Gastroesophageal sphincter (tissue), 4 donors: ENCODE results near the gene PRKRIP1. TPM values are rescaled to one million over a fixed set of nuclear protein-coding genes. Genes with fewer than 3 reads are reported as not detected.
"Not testable (repeated sequence)": the region's sequence is repeated elsewhere in the genome, so short reads cannot be mapped to it uniquely, and the experiment has no call there.

Source experiments
- ATAC-seq: fragments of 150-250 bp; one replicate; pipeline ENCODE4 v1.9.1; 2016; ENCODE audit warnings: mild to moderate bottlenecking, moderate library complexity
- H3K27ac ChIP-seq, 4 donors: fragments of 200-600 bp; sonication (generic) in 3 of 4; 1 replicate in 3 of 4; 2 replicates in 1 of 4; pipeline ENCODE4 v1.5.1; 2016 to 2019
- H3K27me3 ChIP-seq: fragments of 200-600 bp; sonication (generic); one replicate; pipeline ENCODE4 v1.5.1; 2019
- H3K36me3 ChIP-seq, 2 donors: fragments of 200-600 bp; sonication (generic); one replicate each; pipeline ENCODE4 v1.5.1; 2019; ENCODE audit warnings: control low read depth in 1 of 2
- H3K4me1 ChIP-seq, 3 donors: fragments of 200-600 bp; sonication (generic); 1 replicate in 2 of 3; 2 replicates in 1 of 3; pipeline ENCODE4 v1.5.1; 2016 to 2019; ENCODE audit warnings: control low read depth in 2 of 3
- H3K4me3 ChIP-seq, 2 donors: fragments of 200-600 bp; sonication (generic); one replicate each; pipeline ENCODE4 v1.5.1; 2019; ENCODE audit warnings: mild to moderate bottlenecking in 1 of 2, moderate library complexity in 1 of 2
- H3K9me3 ChIP-seq, 3 donors: fragments of 200-600 bp; sonication (generic); one replicate each; pipeline ENCODE4 v1.5.1; 2017 to 2019; ENCODE audit warnings: control low read depth in 2 of 3
- EP300 ChIP-seq: sonication (generic); formaldehyde crosslinking; IDR thresholded peaks from one replicate; pipeline ENCODE4 v1.6.1; 2017; ENCODE audit warnings: antibody characterized with exemption, mild to moderate bottlenecking
- POLR2A ChIP-seq, 2 donors: fragments of 450-650 bp; IDR thresholded peaks; one replicate each; pipeline ENCODE4 v1.6.1; 2017; ENCODE audit warnings: antibody characterized with exemption in 2 of 2, mild to moderate bottlenecking in 2 of 2, moderate library complexity in 1 of 2
- POLR2AphosphoS5 ChIP-seq: sonication (generic); formaldehyde crosslinking; IDR thresholded peaks from one replicate; pipeline ENCODE4 v1.6.1; 2017; ENCODE audit warnings: antibody characterized with exemption
- WGBS, 2 donors: methylation state at CpG; one replicate each; pipeline ENCODE4 v1.1.5; 2018; ENCODE audit warnings: low coverage in 1 of 2; 5-methylcytosine and 5-hydroxymethylcytosine counted together
- total RNA-seq, 4 donors: library from RNA; depleted of rRNA; stranded (reverse); fragments of >200 nt; gene quantifications; one replicate each; pipeline ENCODE4 v1.1.0, GENCODE V29; 2016
- TF ChIP-seq, protein P1 (sequence below), 4 experiments: fragments of 200-600 bp in 2 of 4; fragments of 450-650 bp in 2 of 4; sonication (generic) in 1 of 4; IDR thresholded peaks; one replicate each; pipeline ENCODE4 v1.5.1; 2017 to 2019; ENCODE audit warnings: antibody characterized with exemption in 4 of 4, mild to moderate bottlenecking in 2 of 4, moderate library complexity in 2 of 4

Gene PRKRIP1
- total RNA-seq, 4 donors from 2014 or later = 11.7 to 48.7 (median 24.4) TPM

DNA sequence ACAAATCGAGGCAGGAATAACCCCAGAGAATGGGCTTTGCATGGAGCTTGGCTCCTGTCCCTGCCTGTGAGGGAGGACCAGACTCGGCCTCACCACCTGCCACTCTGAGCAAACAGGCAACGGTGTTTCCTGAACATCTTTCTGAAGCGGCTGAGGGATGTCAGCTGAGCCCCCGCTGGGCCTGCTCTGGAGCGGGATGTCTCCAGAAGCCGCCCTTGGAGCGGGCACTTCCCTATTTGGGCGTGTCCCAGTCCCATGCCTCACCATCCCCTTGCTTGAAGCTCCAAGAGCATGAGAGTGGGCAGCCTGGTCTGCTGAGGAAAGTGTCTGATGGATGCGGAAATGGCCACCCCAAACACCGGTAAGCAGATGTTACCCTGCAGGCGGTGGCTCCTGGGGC lies 58.3 kb downstream of the PRKRIP1 start:
- WGBS, 2 donors = 75% methylated on average over 4 of the region's 12 CpGs; no CpG with 5 or more reads in 1 of the 2 donors
- Histone ChIP-seq H3K4me3 (no peak overlapping the region), H3K4me1 (no peaks in the 10 kb centered on the region), H3K9me3 (no peaks in the 10 kb centered on the region), H3K36me3 (peaks cover 0 to 50% of the 10 kb centered on the region in 2 donors), H3K27me3 (no peaks in the 10 kb centered on the region), H3K27ac (no peak overlapping the region)
- no peak for ATAC-seq
- no peak for TF ChIP-seq POLR2AphosphoS5

DNA sequence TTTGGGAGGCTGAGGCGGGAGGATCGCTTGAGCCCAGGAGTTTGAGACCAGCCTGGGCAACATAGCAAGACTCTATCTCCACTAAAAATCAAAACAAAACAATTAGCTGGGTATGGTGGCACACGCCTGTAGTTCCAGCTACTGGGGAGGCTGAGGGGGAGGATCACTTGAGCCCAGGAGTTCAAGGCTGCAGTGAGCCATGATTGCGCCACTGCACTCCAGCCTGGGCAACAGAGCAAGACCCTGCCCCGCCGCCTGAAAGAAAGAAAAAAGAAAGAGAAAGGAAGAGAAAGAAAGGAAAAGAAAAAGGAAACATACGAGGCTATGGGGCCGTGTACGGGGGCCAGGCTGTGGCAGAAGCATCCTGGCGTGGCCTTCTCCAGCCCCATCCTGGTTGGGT lies 58.8 kb downstream of the PRKRIP1 start:
- not testable (repeated sequence) for H3K27me3 ChIP-seq, H3K4me3 ChIP-seq, H3K27ac ChIP-seq, ATAC-seq, H3K9me3 ChIP-seq, H3K4me1 ChIP-seq
- WGBS, 2 donors = 94% methylated on average over 3 to 10 of the region's 10 CpGs
- peaks cover 0 to 54% of the 10 kb centered on the region in 2 donors for H3K36me3 ChIP-seq

DNA sequence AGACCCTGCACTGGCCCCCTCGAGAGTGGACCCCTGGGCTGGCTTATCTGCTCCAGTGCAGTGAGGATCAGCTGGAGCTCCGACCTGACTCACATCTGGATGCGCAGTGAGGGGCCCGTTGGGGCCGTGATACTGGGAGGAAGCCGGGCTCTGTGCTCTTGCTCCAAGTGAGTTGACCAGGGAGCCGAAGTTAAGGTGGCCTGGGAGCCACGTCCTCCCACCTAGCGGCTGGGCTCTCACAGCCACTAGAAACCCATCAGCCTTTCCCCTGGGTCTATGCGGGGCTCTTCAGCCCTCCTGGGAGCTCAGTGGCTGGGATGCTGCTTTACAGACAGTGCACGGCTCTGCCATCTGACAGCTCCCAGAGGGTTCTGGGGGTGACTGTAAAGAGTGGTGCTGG lies 59.4 kb downstream of the PRKRIP1 start:
- no peak for ATAC-seq

DNA sequence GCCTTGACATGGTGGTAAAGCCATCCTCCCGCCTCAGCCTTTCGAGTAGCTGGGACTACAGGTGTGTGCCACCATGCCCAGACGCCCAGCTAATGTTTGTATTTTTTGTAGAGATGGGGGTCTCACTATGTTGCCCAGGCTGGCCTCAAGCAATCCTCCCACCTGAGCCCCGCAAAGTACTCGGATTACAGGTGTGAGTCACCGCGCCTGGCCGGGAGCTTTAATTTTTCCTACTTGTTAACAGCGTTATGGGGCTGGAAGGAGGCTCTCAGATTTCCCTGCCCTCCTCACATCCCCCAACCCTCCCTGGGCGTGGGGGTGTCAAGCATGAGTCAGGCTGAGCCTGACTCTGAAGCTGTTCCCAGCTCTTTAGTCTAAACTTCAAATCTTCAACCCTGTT lies 60.2 kb downstream of the PRKRIP1 start:
- no peaks in the 10 kb centered on the region for H3K9me3 ChIP-seq
- WGBS, 2 donors = 80 to 84% methylated on average over 1 to 10 of the region's 10 CpGs
- ATAC-seq = no peak
- no peaks in the 10 kb centered on the region for H3K4me1 ChIP-seq
- peaks cover 0 to 62% of the 10 kb centered on the region in 2 donors for H3K36me3 ChIP-seq
- no peak overlapping the region for H3K4me3 ChIP-seq
- H3K27me3 ChIP-seq = no peaks in the 10 kb centered on the region
- no peak for TF ChIP-seq POLR2AphosphoS5
- no peak for TF ChIP-seq POLR2A (IDR thresholded peaks at IDR 0.05)
- TF ChIP-seq, protein P1, sequence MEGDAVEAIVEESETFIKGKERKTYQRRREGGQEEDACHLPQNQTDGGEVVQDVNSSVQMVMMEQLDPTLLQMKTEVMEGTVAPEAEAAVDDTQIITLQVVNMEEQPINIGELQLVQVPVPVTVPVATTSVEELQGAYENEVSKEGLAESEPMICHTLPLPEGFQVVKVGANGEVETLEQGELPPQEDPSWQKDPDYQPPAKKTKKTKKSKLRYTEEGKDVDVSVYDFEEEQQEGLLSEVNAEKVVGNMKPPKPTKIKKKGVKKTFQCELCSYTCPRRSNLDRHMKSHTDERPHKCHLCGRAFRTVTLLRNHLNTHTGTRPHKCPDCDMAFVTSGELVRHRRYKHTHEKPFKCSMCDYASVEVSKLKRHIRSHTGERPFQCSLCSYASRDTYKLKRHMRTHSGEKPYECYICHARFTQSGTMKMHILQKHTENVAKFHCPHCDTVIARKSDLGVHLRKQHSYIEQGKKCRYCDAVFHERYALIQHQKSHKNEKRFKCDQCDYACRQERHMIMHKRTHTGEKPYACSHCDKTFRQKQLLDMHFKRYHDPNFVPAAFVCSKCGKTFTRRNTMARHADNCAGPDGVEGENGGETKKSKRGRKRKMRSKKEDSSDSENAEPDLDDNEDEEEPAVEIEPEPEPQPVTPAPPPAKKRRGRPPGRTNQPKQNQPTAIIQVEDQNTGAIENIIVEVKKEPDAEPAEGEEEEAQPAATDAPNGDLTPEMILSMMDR (IDR thresholded peaks at IDR 0.05) = no peak
- TF ChIP-seq EP300 = no peak
- no peak overlapping the region for H3K27ac ChIP-seq

More for the DNA sequence above, 59.4 kb downstream of the PRKRIP1 start:
- Histone ChIP-seq H3K4me3 (no peak overlapping the region), H3K4me1 (no peaks in the 10 kb centered on the region), H3K27ac (no peak overlapping the region), H3K27me3 (no peaks in the 10 kb centered on the region), H3K9me3 (no peaks in the 10 kb centered on the region), H3K36me3 (peaks cover 0 to 60% of the 10 kb centered on the region in 2 donors)
- TF ChIP-seq, protein P1 (IDR thresholded peaks at IDR 0.05) = no peak
- 100% methylated on average over 1 of the region's 11 CpGs; no CpG with 5 or more reads in 1 of the 2 donors for WGBS, 2 donors

DNA sequence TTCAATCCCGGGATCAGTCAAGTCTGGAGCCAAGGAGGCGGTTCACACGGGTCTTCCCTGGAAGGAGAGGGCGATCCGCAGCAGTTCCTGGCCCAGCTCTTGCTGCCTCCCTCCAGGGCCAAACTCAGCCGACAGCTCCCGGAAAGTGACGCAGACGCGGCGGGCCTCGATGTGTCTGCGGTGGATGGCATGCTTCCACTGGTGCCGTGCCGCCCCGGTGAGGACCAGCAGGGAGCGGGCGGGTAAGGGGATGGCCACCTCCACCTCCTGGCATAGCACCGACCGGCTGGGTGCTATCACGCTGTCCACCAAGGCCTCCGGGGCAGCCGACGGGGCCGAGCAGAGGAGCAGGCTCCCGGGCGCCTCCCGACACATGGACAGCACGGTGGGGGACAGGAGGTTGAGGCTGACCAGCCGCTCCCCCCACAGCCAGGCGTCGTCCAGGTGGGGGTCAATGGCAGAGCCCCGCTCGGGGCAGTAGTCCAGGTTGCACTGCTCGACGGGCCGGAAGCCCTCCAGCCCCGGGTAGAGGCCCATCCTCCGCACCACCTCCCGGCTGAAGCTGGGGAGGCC lies 61.3 kb downstream of the PRKRIP1 start:
- 80% methylated on average over 3 of the region's 40 CpGs; no CpG with 5 or more reads in 1 of the 2 donors for WGBS, 2 donors
- Histone ChIP-seq H3K9me3 (no peaks in the 10 kb centered on the region), H3K4me3 (no peak overlapping the region), H3K4me1 (peaks cover 0 to 7% (median 0%) of the 10 kb centered on the region in 3 donors), H3K36me3 (peaks cover 0 to 62% of the 10 kb centered on the region in 2 donors), H3K27me3 (no peaks in the 10 kb centered on the region), H3K27ac (no peak overlapping the region)
- no peak for TF ChIP-seq EP300
- TF ChIP-seq, protein P1 (IDR thresholded peaks at IDR 0.05) = no peak
- TF ChIP-seq POLR2AphosphoS5 = no peak
- no peak for TF ChIP-seq POLR2A (IDR thresholded peaks at IDR 0.05)
- no peak for ATAC-seq

DNA sequence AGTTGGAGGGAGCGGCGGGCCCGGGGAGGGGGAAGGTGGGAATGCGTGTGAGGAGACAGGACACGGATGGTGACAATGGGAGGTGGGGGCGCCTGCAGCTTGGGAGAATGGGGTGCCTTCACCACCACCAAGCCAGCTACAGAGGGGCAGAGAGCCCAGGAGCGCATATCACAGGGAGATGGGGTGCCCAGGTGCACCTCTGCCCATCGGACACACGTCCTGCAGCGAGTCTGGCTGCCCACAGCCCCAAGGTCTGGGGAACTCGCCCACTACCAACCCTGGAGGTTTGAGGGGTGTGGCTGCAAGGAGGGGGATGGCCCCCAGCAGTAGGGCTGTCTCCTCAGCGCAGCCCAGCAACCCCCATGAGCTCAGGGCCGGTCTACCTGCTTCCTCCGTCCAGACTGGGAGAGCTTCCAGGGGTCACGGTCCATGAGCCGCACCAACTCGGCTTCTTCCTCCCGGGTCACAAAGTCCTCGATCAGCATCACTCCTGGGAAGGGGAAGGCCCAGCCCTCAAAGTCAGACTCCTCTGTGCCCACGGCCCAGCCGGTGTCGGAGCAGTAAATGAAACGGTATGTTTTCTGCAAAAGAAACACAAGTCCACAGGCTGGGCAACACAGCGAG lies 63.2 kb downstream of the PRKRIP1 start:
- H3K27ac ChIP-seq = no peak overlapping the region
- peaks cover 0 to 62% of the 10 kb centered on the region in 2 donors for H3K36me3 ChIP-seq
- TF ChIP-seq POLR2A (IDR thresholded peaks at IDR 0.05) (no peak), POLR2AphosphoS5 (no peak), EP300 (no peak)
- TF ChIP-seq, protein P1 (IDR thresholded peaks at IDR 0.05) = no peak
- H3K4me1 ChIP-seq = peaks cover 0 to 26% (median 5%) of the 10 kb centered on the region in 3 donors
- no peaks in the 10 kb centered on the region for H3K9me3 ChIP-seq
- 89 to 96% methylated on average over 3 to 9 of the region's 24 CpGs for WGBS, 2 donors
- ATAC-seq = no peak
- H3K4me3 ChIP-seq = no peak overlapping the region
- no peaks in the 10 kb centered on the region for H3K27me3 ChIP-seq
